NCI-H2227 treated with DMSO at 0.1 percent for 48 hours (cell line): ENCODE measurements around the gene DIABLO.
"Not testable (repeated sequence)": the region's sequence is repeated elsewhere in the genome, so short reads cannot be mapped to it uniquely, and the experiment has no call there.

Experiments used
- DNase-seq: peaks from one replicate; lab custom pipeline; 2025; lab: John Stamatoyannopoulos, UW

DIABLO gene

DNA sequence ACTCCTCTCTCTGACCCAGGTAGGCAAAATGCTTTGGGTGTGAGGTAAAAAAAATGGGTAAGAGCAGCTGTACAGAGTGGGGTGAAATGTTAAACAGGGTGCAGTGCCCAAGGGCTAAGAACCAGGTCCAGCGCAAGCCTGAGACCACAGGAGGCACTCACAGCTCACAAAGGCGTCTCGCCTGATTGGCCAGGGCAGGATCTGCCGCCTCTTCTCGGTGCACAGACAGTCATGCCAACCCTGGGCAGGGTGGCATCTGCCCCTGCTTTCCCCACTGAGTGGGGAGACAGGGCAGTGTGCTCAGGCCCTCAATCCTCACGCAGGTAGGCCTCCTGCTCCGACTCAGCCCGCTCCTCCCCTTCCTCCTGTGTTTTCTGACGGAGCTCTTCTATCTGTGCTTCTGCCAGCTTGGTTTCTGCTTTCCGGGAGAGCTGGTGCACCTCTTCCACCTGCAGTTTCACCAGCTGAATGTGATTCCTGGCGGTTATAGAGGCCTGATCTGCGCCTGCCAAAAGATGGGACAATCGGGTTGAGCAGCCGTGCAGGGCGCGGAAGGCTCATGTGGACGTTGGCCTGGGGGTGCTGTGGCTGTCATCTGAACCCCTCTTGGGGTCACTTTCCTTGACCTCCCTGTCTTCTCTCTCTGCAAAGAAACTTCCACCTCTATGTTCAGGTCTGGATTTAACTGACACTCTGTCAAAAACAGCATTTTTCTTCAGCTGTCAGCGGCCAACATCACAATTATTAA lies 17.6 kb downstream of the DIABLO start:
- no peak for DNase-seq

DNA sequence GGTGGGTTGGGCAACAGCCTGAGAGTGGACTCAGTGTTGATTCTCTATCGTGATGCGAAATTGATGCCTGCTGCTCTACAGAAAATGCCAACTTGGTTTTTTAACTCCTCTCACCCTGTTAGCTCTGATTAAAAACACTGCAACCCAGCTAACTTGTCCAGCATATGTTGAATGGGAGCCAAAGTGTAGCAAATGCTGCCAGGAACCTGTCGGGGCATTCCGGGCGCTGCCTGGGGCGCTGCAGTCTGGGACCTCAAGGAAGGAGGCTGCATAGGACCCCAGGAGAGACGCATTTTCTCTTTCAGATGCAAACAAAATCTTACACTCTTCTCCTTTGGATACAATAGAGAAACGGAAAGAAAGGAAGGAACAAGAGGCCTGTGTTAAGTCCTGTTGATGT lies 18.5 kb downstream of the DIABLO start:
- no peak for DNase-seq

- no peak for DNase-seq
Measured at GRCh38 chr12:122206976-122207375, 18.9 kb downstream of the DIABLO start.

DNA sequence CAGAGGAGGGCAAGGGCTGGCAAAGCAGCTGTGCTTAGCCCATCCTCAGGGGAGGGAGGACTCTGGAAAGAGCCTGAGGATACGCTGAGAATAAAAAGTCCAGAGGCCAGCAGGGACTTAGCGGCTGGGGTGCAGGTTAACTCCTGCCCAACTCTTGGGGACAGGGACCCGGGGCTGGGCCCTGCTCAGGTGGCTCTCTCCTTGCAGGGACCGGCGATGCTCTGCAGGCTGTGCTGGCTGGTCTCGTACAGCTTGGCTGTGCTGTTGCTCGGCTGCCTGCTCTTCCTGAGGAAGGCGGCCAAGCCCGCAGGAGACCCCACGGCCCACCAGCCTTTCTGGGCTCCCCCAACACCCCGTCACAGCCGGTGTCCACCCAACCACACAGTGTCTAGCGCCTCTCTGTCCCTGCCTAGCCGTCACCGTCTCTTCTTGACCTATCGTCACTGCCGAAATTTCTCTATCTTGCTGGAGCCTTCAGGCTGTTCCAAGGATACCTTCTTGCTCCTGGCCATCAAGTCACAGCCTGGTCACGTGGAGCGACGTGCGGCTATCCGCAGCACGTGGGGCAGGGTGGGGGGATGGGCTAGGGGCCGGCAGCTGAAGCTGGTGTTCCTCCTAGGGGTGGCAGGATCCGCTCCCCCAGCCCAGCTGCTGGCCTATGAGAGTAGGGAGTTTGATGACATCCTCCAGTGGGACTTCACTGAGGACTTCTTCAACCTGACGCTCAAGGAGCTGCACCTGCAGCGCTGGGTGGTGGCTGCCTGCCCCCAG lies 19.6 kb downstream of the DIABLO start:
- no peak for DNase-seq

- DNase-seq: no peak
Measured at GRCh38 chr12:122205053-122205925, 20.6 kb downstream of the DIABLO start.

DNA sequence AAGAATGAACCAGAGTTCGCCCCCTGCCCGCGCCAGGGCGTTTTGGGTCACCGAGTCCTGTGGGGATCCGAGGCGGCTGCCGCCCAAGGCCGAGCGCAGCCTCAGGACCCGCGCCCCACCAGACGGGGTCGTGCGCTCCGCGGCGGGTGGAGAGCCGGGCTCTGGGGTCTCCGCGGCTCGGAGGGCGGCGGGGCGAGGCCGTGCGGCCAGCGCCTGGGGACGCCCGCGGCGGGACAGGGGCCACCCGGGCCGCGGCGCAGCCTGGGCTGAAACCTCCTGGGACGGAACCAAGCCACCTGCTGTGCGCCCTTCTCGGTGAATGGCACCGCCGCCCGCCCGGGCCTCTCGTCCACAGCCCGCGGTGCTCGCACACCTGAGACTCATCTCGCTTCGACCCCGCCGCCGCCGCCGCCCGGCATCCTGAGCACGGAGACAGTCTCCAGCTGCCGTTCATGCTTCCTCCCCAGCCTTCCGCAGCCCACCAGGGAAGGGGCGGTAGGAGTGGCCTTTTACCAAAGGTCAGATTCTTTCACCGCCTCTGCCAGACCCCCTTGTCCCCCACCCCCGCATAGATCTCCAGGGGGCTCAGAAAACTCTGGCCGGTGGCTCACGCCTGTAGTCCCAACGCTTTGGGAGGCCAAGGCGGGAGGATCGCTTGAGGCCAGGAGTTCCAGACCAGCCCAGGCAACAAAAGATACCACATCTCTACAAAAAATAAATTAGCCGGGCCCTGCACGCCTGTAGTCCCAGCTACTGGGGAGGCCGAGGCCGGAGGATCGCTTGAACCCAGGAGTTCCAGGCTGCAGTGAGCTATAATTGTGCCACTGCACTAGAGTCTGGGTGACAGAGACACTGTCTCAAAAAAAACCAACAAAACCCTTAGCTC lies 21.4 kb downstream of the DIABLO start:
- DNase-seq: no peak

DNA sequence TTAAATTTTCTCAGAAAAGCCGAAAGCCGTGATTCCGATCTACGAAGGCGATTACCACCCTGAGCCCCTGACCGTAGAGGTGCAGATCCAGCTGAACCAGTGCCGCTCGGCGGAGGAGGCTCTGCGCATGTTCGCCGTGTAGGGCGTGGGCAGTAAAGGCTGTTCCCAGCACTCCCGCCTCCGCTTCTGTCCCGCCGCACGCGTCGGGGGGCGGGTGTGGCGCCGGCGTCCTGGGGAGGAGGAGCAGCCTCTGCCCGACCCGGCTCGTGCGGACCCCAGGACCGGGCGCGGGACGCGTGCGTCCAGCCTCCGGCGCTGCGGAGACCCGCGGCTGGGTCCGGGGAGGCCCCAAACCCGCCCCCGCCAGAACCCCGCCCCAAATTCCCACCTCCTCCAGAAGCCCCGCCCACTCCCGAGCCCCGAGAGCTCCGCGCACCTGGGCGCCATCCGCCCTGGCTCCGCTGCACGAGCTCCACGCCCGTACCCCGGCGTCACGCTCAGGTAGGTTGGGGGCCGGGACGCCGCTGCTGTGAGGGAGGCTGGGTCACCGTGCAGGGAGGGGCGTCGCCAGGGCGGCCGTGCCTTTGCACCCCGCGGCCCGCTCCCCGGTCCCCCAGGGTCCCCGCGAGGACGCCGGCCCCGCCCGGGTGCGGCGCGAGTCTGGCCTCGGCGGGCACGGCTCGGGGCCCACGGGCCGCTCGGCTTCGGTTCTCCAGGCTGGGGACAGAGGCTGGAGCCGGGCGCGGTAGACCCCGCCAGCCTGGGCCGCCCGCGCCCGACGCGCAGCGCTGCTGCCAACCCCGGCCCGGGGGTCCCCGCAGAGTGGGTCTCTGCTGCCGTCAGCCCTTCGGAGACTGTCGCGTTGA lies 22.3 kb downstream of the DIABLO start, which contains the start of gene B3GNT4:
B3GNT4 (plus strand) TSS at position 409 of the 866 bp plus-strand sequence. CDS start 910 bp downstream, outside the sequence.
- DNase-seq: peak; percentile 62

DNA sequence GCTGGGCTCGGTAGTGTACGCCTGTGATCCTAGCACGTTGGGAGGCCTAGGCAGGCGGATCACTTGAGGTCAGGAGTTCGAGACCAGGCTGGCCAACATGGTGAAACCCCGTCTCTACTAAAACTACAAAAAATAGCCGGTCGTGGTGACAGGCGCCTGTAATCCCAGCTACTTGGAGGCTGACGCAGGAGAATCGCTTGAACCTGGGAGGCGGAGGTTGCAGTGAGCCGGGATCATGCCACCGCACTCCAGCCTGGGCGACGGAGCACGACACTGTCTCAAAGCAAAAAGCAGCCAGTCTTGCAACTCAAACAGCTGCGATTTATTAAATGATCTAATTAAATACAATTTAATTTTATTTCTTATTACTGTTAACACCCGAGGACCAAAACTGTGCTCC lies 23.0 kb downstream of the DIABLO start:
- DNase-seq: not testable (repeated sequence)

- no peak for DNase-seq
Measured at GRCh38 chr12:122202017-122202416, 23.8 kb downstream of the DIABLO start.

GRCh38 chr12:122201381-122201780 lies 24.5 kb downstream of the DIABLO start:
- no peak for DNase-seq

GRCh38 chr12:122200541-122201175 lies 25.2 kb downstream of the DIABLO start:
- no peak for DNase-seq

- no peak for DNase-seq
Measured at GRCh38 chr12:122199484-122200355, 26.1 kb downstream of the DIABLO start.

DNA sequence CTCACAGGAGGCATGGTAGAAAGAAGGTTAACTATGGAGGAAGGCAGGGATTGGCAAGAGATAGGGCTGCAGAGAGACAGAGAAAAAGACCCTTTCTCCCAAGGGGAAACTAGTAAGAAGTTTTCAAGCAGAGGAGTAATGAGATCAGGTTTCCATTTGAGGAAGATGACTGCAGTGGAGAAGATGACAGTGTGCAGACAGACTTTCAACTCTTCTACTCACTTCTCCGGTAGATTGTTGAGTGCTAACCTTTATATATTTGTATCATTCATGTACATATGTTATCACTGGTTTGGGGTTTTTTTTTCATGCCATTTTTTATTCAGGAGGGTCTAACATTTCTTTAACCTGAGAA lies 28.3 kb downstream of the DIABLO start:
- no peak for DNase-seq

GRCh38 chr12:122195405-122195804 lies 30.4 kb downstream of the DIABLO start:
- DNase-seq: no peak

- DNase-seq: no peak
Measured at GRCh38 chr12:122194804-122195203, 31.0 kb downstream of the DIABLO start.

- no peak for DNase-seq
Measured at GRCh38 chr12:122192441-122192840, 33.4 kb downstream of the DIABLO start.

DNA sequence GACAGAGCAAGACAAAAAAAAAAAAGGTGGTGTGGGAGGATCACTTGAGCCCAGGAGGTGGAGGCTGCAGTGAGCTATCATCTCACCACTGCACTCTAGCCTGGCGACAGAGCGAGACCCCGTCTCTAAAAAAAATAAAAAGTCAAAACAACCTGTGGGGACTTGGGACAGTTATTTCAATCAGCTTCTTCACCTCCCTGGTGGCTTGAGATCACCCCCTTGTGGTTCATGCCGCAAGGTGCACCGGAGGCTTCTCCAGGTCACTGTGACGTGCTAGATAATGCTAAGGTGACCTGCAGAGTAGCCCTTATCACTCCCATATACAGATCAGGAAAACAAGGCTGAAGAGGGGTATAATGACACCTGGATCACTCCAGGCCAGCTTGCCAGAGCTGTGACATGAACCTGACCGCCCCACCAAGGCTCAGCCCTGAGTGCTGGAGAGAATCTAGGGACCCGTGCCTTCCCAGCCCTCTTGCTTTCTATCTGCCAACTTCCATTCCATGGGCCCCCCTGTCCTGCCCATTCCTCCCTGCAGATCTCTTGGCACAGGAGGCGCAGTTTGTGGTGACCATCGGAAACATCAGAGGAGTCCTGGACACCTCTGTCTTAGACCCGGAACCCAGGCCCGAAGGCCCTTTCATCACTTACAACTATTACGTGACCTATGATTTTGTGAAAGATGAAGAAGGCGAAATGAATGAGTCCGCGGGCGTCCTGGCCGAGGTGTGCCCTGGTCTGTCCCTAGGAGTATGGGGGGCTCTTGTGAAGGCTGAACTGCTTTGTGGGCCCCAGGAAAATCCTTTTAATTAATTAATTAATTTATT lies 34.8 kb downstream of the DIABLO start:
- DNase-seq: no peak
